B cell (primary cell): ENCODE data around the gene ZNF555. TPM values are rescaled to one million over a fixed set of nuclear protein-coding genes. Genes with fewer than 3 reads are reported as not detected.

Experiments
- ATAC-seq: fragments of 200-7000 bp; cut with Tn5 transposase; one replicate; pipeline ENCODE4 v1.10.0; 2021; ENCODE audit warnings: low read depth, mild to moderate bottlenecking, moderate number of reproducible peaks, moderate library complexity
- CTCF ChIA-PET: fragments of 350-600 bp; sonication (Branson Sonifier 250); formaldehyde crosslinking; loops from one replicate; lab custom pipeline; 2021; ENCODE audit warnings: antibody characterized with exemption, inconsistent platforms; lab: Charles Lee
- POLR2A ChIA-PET: fragments of 350-600 bp; sonication (Branson Sonifier 250); formaldehyde crosslinking; loops from one replicate; lab custom pipeline; 2021; ENCODE audit warnings: antibody characterized with exemption; lab: Charles Lee
- DNase-seq: peaks from one replicate; pipeline ENCODE4 v3.0.0; 2013
- H2AFZ ChIP-seq: 2 replicates; pipeline ENCODE4 v1.6.1; 2012; ENCODE audit warnings: mild to moderate bottlenecking, low read depth, low read length; ENCODE audit not compliant: insufficient read depth, poor library complexity, severe bottlenecking
- H3K27ac ChIP-seq, 2 donors: 1 replicate in 1 of 2; 2 replicates in 1 of 2; pipeline ENCODE4 v1.5.1; 2012 to 2013; ENCODE audit warnings: low read length in 2 of 2, mild to moderate bottlenecking in 2 of 2, moderate library complexity in 1 of 2
- H3K27me3 ChIP-seq, 4 experiments: fragments of 200-600 bp in 1 of 4; sonication (generic) in 1 of 4; replicated peaks in 1 of 4; 1 replicate in 2 of 4; 2 replicates in 2 of 4; pipeline versions ENCODE4 v1.6.1 to v1.7.0; 2013 to 2016; ENCODE audit warnings: low read length in 3 of 4, mild to moderate bottlenecking in 2 of 4, mixed read lengths in 1 of 4, moderate library complexity in 1 of 4; ENCODE audit not compliant: insufficient read depth in 4 of 4, control insufficient read depth in 3 of 4; ENCODE audit errors: control extremely low read depth in 1 of 4
- H3K36me3 ChIP-seq, 2 experiments: replicated peaks in 1 of 2; 1 replicate in 1 of 2; 2 replicates in 1 of 2; pipeline versions ENCODE4 v1.6.1 to v1.7.1; 2013; ENCODE audit warnings: low read length in 1 of 2; ENCODE audit not compliant: insufficient read depth in 2 of 2, control insufficient read depth in 1 of 2; ENCODE audit errors: control extremely low read depth in 1 of 2, extremely low read depth in 1 of 2
- H3K4me1 ChIP-seq, 2 donors: fragments of 200-600 bp in 1 of 2; sonication (generic) in 1 of 2; 1 replicate in 1 of 2; 2 replicates in 1 of 2; pipeline versions ENCODE4 v1.5.1 to v1.6.1; 2013 to 2017; ENCODE audit warnings: low read length in 2 of 2; ENCODE audit not compliant: control insufficient read depth in 2 of 2, insufficient read depth in 2 of 2
- H3K4me2 ChIP-seq: replicated peaks from 2 replicates; pipeline ENCODE3; 2012; ENCODE audit warnings: mild to moderate bottlenecking, low read depth, low read length; ENCODE audit not compliant: poor library complexity, severe bottlenecking
- H3K4me3 ChIP-seq, 5 experiments: fragments of 200-600 bp in 1 of 5; sonication (generic) in 1 of 5; 1 replicate in 3 of 5; 2 replicates in 2 of 5; pipeline versions ENCODE4 v1.5.1 to v1.7.0; 2011 to 2016; ENCODE audit warnings: low read length in 4 of 5, mild to moderate bottlenecking in 4 of 5, low read depth in 2 of 5, control low read depth in 1 of 5, moderate library complexity in 1 of 5; ENCODE audit not compliant: insufficient read depth in 1 of 5; ENCODE audit errors: control extremely low read depth in 1 of 5, extremely low read depth in 1 of 5
- H3K79me2 ChIP-seq: fragments of 200-600 bp; sonication (generic); one replicate; pipeline ENCODE4 v1.6.0; 2016; ENCODE audit warnings: low read length; ENCODE audit not compliant: control insufficient read depth, insufficient read depth
- H3K9ac ChIP-seq: fragments of 200-600 bp; sonication (generic); 2 replicates; pipeline ENCODE4 v1.6.1; 2017; ENCODE audit warnings: mild to moderate bottlenecking, low read length, moderate library complexity
- H3K9me3 ChIP-seq, 3 donors: one replicate each; pipeline versions ENCODE4 v1.6.1 to v1.7.1; 2013; ENCODE audit warnings: low read length in 2 of 3; ENCODE audit not compliant: control insufficient read depth in 2 of 3, insufficient read depth in 1 of 3; ENCODE audit errors: control extremely low read depth in 1 of 3
- H4K20me1 ChIP-seq: 2 replicates; pipeline ENCODE4 v1.6.0; 2012; ENCODE audit warnings: mild to moderate bottlenecking, low read length; ENCODE audit not compliant: insufficient read depth, control insufficient read depth, poor library complexity, severe bottlenecking
- H3K27ac Mint-ChIP-seq: one replicate; pipeline ENCODE4 v1.8.0; 2021; ENCODE audit warnings: mixed read lengths
- H3K27me3 Mint-ChIP-seq: one replicate; pipeline ENCODE4 v1.8.0; 2021; ENCODE audit warnings: mixed read lengths
- H3K4me1 Mint-ChIP-seq: one replicate; pipeline ENCODE4 v1.8.0; 2021; ENCODE audit warnings: mixed read lengths
- H3K4me3 Mint-ChIP-seq: one replicate; pipeline ENCODE4 v1.8.0; 2021; ENCODE audit warnings: mixed read lengths
- H3K9me3 Mint-ChIP-seq: one replicate; pipeline ENCODE4 v1.8.0; 2022; ENCODE audit warnings: mixed read lengths; ENCODE audit not compliant: insufficient read depth
- CTCF ChIP-seq: fragments of 200-600 bp; IDR thresholded peaks from one replicate; pipeline ENCODE4 v1.8.0; 2022; ENCODE audit warnings: antibody characterized with exemption, mild to moderate bottlenecking
- EZH2 ChIP-seq: IDR thresholded peaks from 2 replicates; pipeline ENCODE4 v1.6.1; 2012; ENCODE audit warnings: borderline replicate concordance, low read depth, mild to moderate bottlenecking, moderate library complexity, low read length; ENCODE audit not compliant: insufficient read depth, poor library complexity, severe bottlenecking
- WGBS: methylation state at CpG from one replicate; pipeline ENCODE4 v1.1.5; 2013; ENCODE audit warnings: missing lambda C conversion rate; ENCODE audit not compliant: insufficient coverage; 5-methylcytosine and 5-hydroxymethylcytosine counted together
- intact Hi-C: fragments of 100-400 bp; cut with micrococcal nuclease; formaldehyde crosslinking; loops from one replicate; pipeline ENCODE4 v1.10.0; 2022
- polyA plus RNA-seq: library from polyadenylated mRNA; depleted of rRNA; stranded (reverse); fragments of >200 nt; gene quantifications from 2 replicates; pipeline ENCODE4 v1.2.3, GENCODE V29; 2012
- total RNA-seq, 2 donors: library from RNA; stranded (reverse); fragments of 120-200 nt in 1 of 2; gene quantifications; 1 replicate in 1 of 2; 2 replicates in 1 of 2; pipeline versions ENCODE4 v1.2.3 to v1.2.4, GENCODE V29; 2013 to 2022

Gene ZNF555
- total and polyA plus RNA-seq, 2 donors (not counting 1 experiment from before 2014, with no cell fraction given): 1.8 to 7.4 TPM

GRCh38 chr19:2803486-2804155 is 37.7 kb upstream of the ZNF555 start:
- WGBS: 94% methylated on average over 27 of the region's 29 CpGs
- Histone ChIP-seq H3K36me3 (peaks cover 0 to 25% of the 10 kb centered on the region in 2 experiments), H4K20me1 (no peaks in the 10 kb centered on the region), H3K27me3 (no peaks in the 10 kb centered on the region), H3K4me2 (no peak overlapping the region), H3K27ac (no peak overlapping the region), H3K9me3 (no peaks in the 10 kb centered on the region), H3K4me3 (no peak overlapping the region), H3K4me1 (no peaks in the 10 kb centered on the region), H2AFZ (no peak overlapping the region), H3K9ac (no peak overlapping the region), H3K79me2 (peaks cover 5% of the 10 kb centered on the region)
- ChIA-PET POLR2A (no interaction called here), CTCF (no interaction called here)
- Mint-ChIP-seq H3K4me1 (no peaks in the 10 kb centered on the region), H3K27me3 (no peaks in the 10 kb centered on the region), H3K27ac (no peak overlapping the region), H3K9me3 (no peaks in the 10 kb centered on the region), H3K4me3 (no peak overlapping the region)
- intact Hi-C loops: no loop called here
- DNase-seq (no peak), ATAC-seq (no peak)
- TF ChIP-seq EZH2 (no peak), CTCF (no peak)

- Histone ChIP-seq H3K27me3 (no peaks in the 10 kb centered on the region), H2AFZ (no peak overlapping the region), H3K36me3 (peaks cover 0 to 30% of the 10 kb centered on the region in 2 experiments), H3K4me1 (no peaks in the 10 kb centered on the region), H3K4me3 (no peak overlapping the region), H3K4me2 (no peak overlapping the region), H4K20me1 (no peaks in the 10 kb centered on the region), H3K79me2 (peaks cover 5% of the 10 kb centered on the region), H3K9me3 (no peaks in the 10 kb centered on the region), H3K27ac (no peak overlapping the region), H3K9ac (no peak overlapping the region)
- no peak for ATAC-seq
- Mint-ChIP-seq H3K27me3 (no peaks in the 10 kb centered on the region), H3K9me3 (no peaks in the 10 kb centered on the region), H3K27ac (no peak overlapping the region), H3K4me1 (no peaks in the 10 kb centered on the region), H3K4me3 (no peak overlapping the region)
- TF ChIP-seq CTCF (no peak), EZH2 (no peak)
- intact Hi-C loops: no loop called here
- POLR2A ChIA-PET: no interaction called here
- DNase-seq: no peak
- WGBS: 89% methylated on average over 19 of the region's 27 CpGs
- CTCF ChIA-PET: no interaction called here
Observed at GRCh38 chr19:2804156-2805004, 36.9 kb upstream of the ZNF555 start.
